DND-41 (cell line): ENCODE measurements around the gene SLCO2A1.

Experiments
- EZH2 ChIP-seq: IDR thresholded peaks from 3 replicates; pipeline ENCODE4 v1.6.1; 2012; ENCODE audit warnings: borderline replicate concordance, low read depth, mild to moderate bottlenecking, moderate library complexity, low read length, inconsistent platforms; ENCODE audit not compliant: severe bottlenecking
- TF ChIP-seq, protein P1 (sequence below): IDR thresholded peaks from 2 replicates; pipeline ENCODE4 v1.5.1; 2012; ENCODE audit warnings: borderline replicate concordance, low read length, moderate library complexity, mild to moderate bottlenecking; ENCODE audit not compliant: poor library complexity, severe bottlenecking; ENCODE audit errors: extremely low read depth

DNA sequence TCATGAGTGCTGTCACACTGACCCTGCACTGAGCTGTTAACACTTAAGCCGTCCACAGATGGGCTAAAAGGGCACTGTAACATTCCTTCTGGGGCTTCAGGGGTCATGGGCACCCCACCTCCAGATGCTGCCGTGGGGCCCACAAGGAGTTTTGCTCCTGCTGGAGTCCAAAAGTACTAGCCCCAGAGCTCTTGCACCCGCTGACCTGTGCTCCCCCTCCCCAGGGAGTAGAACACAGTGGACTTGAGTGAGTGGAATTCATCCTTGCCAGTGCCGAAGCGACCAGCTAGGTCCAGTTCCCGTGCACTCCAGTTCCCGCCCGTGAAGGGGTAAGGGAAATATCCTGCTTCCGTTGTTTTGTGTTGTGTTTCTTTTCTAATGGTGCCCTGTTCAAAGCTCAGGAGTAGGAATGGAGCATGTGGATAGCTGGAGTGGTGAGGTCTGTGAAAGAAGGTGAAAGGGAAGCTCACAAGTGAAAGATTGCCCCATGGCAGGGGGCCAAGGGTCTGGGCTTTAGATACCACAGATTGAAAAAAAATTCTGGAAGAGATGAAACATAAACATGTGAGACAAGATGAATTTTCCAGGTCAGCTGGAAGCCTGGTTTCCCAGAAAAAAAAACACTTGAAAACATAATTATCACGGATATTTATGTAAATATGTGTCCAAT, 36.6 kb downstream of the SLCO2A1 start:
- TF ChIP-seq, protein P1, sequence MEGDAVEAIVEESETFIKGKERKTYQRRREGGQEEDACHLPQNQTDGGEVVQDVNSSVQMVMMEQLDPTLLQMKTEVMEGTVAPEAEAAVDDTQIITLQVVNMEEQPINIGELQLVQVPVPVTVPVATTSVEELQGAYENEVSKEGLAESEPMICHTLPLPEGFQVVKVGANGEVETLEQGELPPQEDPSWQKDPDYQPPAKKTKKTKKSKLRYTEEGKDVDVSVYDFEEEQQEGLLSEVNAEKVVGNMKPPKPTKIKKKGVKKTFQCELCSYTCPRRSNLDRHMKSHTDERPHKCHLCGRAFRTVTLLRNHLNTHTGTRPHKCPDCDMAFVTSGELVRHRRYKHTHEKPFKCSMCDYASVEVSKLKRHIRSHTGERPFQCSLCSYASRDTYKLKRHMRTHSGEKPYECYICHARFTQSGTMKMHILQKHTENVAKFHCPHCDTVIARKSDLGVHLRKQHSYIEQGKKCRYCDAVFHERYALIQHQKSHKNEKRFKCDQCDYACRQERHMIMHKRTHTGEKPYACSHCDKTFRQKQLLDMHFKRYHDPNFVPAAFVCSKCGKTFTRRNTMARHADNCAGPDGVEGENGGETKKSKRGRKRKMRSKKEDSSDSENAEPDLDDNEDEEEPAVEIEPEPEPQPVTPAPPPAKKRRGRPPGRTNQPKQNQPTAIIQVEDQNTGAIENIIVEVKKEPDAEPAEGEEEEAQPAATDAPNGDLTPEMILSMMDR, result no peak
- TF ChIP-seq EZH2, result no peak
